Gastroesophageal sphincter (tissue), 4 donors: ENCODE data around the gene RGS2. TPM values are rescaled to one million over a fixed set of nuclear protein-coding genes. Genes with fewer than 3 reads are reported as not detected.
A peak's percentile ranks its signal among the peaks of the same experiment; 100 is the strongest.

Source experiments
- ATAC-seq: fragments of 150-250 bp; one replicate; pipeline ENCODE4 v1.9.1; 2016; ENCODE audit warnings: mild to moderate bottlenecking, moderate library complexity
- H3K27ac ChIP-seq, 4 donors: fragments of 200-600 bp; sonication (generic) in 3 of 4; 1 replicate in 3 of 4; 2 replicates in 1 of 4; pipeline ENCODE4 v1.5.1; 2016 to 2019
- H3K27me3 ChIP-seq: fragments of 200-600 bp; sonication (generic); one replicate; pipeline ENCODE4 v1.5.1; 2019
- H3K36me3 ChIP-seq, 2 donors: fragments of 200-600 bp; sonication (generic); one replicate each; pipeline ENCODE4 v1.5.1; 2019; ENCODE audit warnings: control low read depth in 1 of 2
- H3K4me1 ChIP-seq, 3 donors: fragments of 200-600 bp; sonication (generic); 1 replicate in 2 of 3; 2 replicates in 1 of 3; pipeline ENCODE4 v1.5.1; 2016 to 2019; ENCODE audit warnings: control low read depth in 2 of 3
- H3K4me3 ChIP-seq, 2 donors: fragments of 200-600 bp; sonication (generic); one replicate each; pipeline ENCODE4 v1.5.1; 2019; ENCODE audit warnings: mild to moderate bottlenecking in 1 of 2, moderate library complexity in 1 of 2
- H3K9me3 ChIP-seq, 3 donors: fragments of 200-600 bp; sonication (generic); one replicate each; pipeline ENCODE4 v1.5.1; 2017 to 2019; ENCODE audit warnings: control low read depth in 2 of 3
- CTCF ChIP-seq, 4 experiments: fragments of 200-600 bp in 2 of 4; fragments of 450-650 bp in 2 of 4; sonication (generic) in 1 of 4; IDR thresholded peaks; one replicate each; pipeline ENCODE4 v1.5.1; 2017 to 2019; ENCODE audit warnings: antibody characterized with exemption in 4 of 4, mild to moderate bottlenecking in 2 of 4, moderate library complexity in 2 of 4
- EP300 ChIP-seq: sonication (generic); formaldehyde crosslinking; IDR thresholded peaks from one replicate; pipeline ENCODE4 v1.6.1; 2017; ENCODE audit warnings: antibody characterized with exemption, mild to moderate bottlenecking
- POLR2A ChIP-seq, 2 donors: fragments of 450-650 bp; IDR thresholded peaks; one replicate each; pipeline ENCODE4 v1.6.1; 2017; ENCODE audit warnings: antibody characterized with exemption in 2 of 2, mild to moderate bottlenecking in 2 of 2, moderate library complexity in 1 of 2
- POLR2AphosphoS5 ChIP-seq: sonication (generic); formaldehyde crosslinking; IDR thresholded peaks from one replicate; pipeline ENCODE4 v1.6.1; 2017; ENCODE audit warnings: antibody characterized with exemption
- WGBS, 2 donors: methylation state at CpG; one replicate each; pipeline ENCODE4 v1.1.5; 2018; ENCODE audit warnings: low coverage in 1 of 2; 5-methylcytosine and 5-hydroxymethylcytosine counted together
- total RNA-seq, 4 donors: library from RNA; depleted of rRNA; stranded (reverse); fragments of >200 nt; gene quantifications; one replicate each; pipeline ENCODE4 v1.1.0, GENCODE V29; 2016

The RGS2 gene
- total RNA-seq, 4 donors from 2014 or later = 297 to 490 (median 461) TPM

GRCh38 chr1:192817246-192817645 lies 8.4 kb downstream of the RGS2 start:
- peaks cover 0 to 18% (median 0%) of the 10 kb centered on the region in 3 donors for H3K4me1 ChIP-seq
- peak overlapping the region; percentile 30 to 97 (median 59) for H3K27ac ChIP-seq
- 27 to 28% methylated on average over 4 of the region's 4 CpGs for WGBS, 2 donors
- H3K4me3 ChIP-seq = no peak overlapping the region
- TF ChIP-seq CTCF (IDR thresholded peaks at IDR 0.05) = no peak
- peak; percentile 55 for TF ChIP-seq POLR2AphosphoS5
- H3K36me3 ChIP-seq = no peaks in the 10 kb centered on the region
- H3K27me3 ChIP-seq = no peaks in the 10 kb centered on the region
- H3K9me3 ChIP-seq = no peaks in the 10 kb centered on the region
- no peak for ATAC-seq

DNA sequence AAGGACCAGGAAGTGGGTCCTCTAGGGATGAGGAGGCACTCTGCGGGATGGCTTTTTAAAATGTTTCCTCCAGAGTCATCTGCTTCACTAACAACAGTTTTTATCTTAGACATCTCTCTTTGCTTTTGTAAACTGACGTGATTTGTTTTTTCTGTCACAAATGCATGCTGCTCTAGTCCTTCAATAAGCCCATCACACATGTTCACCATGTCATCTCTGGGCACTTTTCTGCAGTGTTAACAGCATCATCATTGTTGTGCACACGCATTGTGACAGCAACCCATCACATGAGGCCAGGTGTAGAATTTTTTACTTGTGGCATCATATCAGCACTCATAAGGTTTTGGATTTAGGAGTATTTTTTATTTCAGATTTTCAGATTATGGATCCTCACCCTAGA lies 12.5 kb downstream of the RGS2 start:
- no peak overlapping the region for H3K4me3 ChIP-seq
- TF ChIP-seq EP300 = no peak
- TF ChIP-seq POLR2A (IDR thresholded peaks at IDR 0.05) = no peak
- TF ChIP-seq CTCF (IDR thresholded peaks at IDR 0.05) = no peak
- TF ChIP-seq POLR2AphosphoS5 = no peak
- H3K4me1 ChIP-seq = peaks cover 0 to 11% (median 0%) of the 10 kb centered on the region in 3 donors
- no peak overlapping the region for H3K27ac ChIP-seq
- no peak for ATAC-seq
- 83 to 94% methylated on average over 3 of the region's 3 CpGs for WGBS, 2 donors
- H3K27me3 ChIP-seq = no peaks in the 10 kb centered on the region
- no peaks in the 10 kb centered on the region for H3K36me3 ChIP-seq
- no peaks in the 10 kb centered on the region for H3K9me3 ChIP-seq

DNA sequence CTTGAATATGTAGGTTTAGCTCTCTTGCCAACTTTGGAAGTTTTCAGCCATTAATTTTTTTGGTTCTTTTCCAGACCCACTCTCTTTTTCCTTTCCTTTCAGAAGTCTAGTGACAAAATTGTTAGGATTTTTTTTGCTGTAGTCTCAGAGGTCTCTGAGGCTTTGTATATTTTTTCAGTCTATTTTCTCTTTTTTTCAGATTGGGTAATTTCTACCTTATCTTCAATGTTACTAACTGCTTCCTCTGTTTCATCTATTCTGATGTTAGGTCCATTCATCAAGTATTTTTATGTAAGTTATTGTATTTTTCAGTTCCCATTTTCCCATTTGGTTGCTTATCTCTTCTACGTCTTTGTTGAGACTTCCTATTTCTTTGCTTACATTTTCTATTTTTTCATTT lies 15.7 kb downstream of the RGS2 start:
- H3K9me3 ChIP-seq = no peaks in the 10 kb centered on the region
- no peaks in the 10 kb centered on the region for H3K27me3 ChIP-seq
- WGBS, 2 donors = 0% methylated on average over 1 of the region's 1 CpG
- H3K4me3 ChIP-seq = no peak overlapping the region
- ATAC-seq = no peak
- H3K36me3 ChIP-seq = no peaks in the 10 kb centered on the region
- H3K27ac ChIP-seq = no peak overlapping the region
- no peak for TF ChIP-seq CTCF (IDR thresholded peaks at IDR 0.05)
- no peak for TF ChIP-seq EP300
- H3K4me1 ChIP-seq = no peaks in the 10 kb centered on the region

GRCh38 chr1:192826791-192827546 lies 18.1 kb downstream of the RGS2 start:
- ATAC-seq = no peak
- H3K4me3 ChIP-seq = no peak overlapping the region
- H3K27ac ChIP-seq = no peak overlapping the region
- no peaks in the 10 kb centered on the region for H3K36me3 ChIP-seq
- no peak for TF ChIP-seq POLR2AphosphoS5
- TF ChIP-seq POLR2A (IDR thresholded peaks at IDR 0.05) = no peak
- TF ChIP-seq EP300 = no peak
- TF ChIP-seq CTCF (IDR thresholded peaks at IDR 0.05) = no peak
- H3K27me3 ChIP-seq = no peaks in the 10 kb centered on the region
- WGBS, 2 donors = 81 to 90% methylated on average over 4 of the region's 4 CpGs
- H3K9me3 ChIP-seq = no peaks in the 10 kb centered on the region
- peaks cover 0 to 7% (median 0%) of the 10 kb centered on the region in 3 donors for H3K4me1 ChIP-seq

DNA sequence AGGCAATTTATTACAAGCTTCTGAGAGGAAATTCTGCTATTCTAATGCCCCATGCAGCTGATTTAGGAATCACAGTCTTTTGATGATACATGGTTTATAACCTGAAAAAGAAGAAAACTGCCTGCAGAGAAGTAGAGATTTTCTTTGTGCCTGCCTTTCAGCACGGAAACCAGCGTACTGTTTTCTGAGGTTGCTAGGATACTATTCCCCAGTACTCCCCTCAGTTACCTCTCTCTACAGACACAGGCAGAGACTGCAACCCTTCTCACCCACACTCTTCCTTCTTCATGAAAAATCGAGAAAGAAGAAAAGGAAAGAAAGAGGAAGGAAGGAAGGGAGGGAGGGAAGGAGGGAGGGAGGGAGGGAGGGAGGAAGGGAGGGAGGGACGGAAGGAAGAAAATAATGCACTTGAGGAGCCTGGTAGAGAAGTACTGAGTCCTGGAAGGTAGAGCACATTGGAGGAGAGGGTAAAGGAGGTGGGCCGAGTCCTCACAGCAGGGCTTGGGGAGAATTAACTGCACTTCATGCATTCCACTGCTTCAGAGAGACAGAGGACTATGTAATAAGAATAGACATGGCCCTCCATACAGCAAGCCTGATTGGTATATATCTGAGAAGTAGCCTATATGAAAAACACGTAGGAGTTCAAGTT lies 21.9 kb downstream of the RGS2 start:
- Histone ChIP-seq H3K4me3 (no peak overlapping the region), H3K4me1 (peaks cover 0 to 40% (median 6%) of the 10 kb centered on the region in 3 donors), H3K9me3 (no peaks in the 10 kb centered on the region), H3K27me3 (no peaks in the 10 kb centered on the region), H3K27ac (peak overlapping the region in 1 of 4 donors; percentile 13), H3K36me3 (no peaks in the 10 kb centered on the region)
- 24 to 31% methylated on average over 5 of the region's 6 CpGs for WGBS, 2 donors
- ATAC-seq = no peak
- TF ChIP-seq POLR2A (IDR thresholded peaks at IDR 0.05) (no peak), CTCF (IDR thresholded peaks at IDR 0.05) (no peak)
